ENCODE measurements around the gene UNC13B.

The UNC13B gene

DNA sequence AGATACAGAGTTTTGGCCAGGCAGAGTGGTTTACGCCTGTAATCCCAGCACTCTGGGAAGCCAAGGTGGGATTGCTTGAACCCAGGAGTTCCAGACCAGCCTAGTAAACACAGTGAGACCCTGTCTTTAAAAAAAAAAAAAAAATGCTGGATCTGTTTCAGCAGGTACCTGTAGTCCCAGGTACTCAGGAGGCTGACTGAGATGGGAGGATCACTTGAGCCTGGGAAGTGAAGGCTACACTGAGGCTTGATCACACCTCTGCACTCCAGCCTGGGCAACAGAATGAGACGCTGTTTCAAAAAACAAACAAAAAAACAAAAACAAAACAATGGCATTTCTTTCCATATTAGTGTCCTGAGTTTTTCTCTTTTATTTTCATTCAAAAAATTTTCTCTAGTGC, 19.0 kb downstream of the UNC13B start:
- TF ChIP-seq FOXP2 (optimal IDR thresholded peaks at IDR 0.05; ENCODE audit: borderline replicate concordance, extremely low read depth, extremely low read length, insufficient read depth), result no peak
- TF ChIP-seq, protein P1, sequence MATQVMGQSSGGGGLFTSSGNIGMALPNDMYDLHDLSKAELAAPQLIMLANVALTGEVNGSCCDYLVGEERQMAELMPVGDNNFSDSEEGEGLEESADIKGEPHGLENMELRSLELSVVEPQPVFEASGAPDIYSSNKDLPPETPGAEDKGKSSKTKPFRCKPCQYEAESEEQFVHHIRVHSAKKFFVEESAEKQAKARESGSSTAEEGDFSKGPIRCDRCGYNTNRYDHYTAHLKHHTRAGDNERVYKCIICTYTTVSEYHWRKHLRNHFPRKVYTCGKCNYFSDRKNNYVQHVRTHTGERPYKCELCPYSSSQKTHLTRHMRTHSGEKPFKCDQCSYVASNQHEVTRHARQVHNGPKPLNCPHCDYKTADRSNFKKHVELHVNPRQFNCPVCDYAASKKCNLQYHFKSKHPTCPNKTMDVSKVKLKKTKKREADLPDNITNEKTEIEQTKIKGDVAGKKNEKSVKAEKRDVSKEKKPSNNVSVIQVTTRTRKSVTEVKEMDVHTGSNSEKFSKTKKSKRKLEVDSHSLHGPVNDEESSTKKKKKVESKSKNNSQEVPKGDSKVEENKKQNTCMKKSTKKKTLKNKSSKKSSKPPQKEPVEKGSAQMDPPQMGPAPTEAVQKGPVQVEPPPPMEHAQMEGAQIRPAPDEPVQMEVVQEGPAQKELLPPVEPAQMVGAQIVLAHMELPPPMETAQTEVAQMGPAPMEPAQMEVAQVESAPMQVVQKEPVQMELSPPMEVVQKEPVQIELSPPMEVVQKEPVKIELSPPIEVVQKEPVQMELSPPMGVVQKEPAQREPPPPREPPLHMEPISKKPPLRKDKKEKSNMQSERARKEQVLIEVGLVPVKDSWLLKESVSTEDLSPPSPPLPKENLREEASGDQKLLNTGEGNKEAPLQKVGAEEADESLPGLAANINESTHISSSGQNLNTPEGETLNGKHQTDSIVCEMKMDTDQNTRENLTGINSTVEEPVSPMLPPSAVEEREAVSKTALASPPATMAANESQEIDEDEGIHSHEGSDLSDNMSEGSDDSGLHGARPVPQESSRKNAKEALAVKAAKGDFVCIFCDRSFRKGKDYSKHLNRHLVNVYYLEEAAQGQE (IDR thresholded peaks at IDR 0.05; ENCODE audit: insufficient read depth in 1 of 2, low read depth in 2 of 2, low read length in 2 of 2), result no peak
- TF ChIP-seq TAF1 (IDR thresholded peaks at IDR 0.05; ENCODE audit: borderline replicate concordance, insufficient read depth, low read length), result no peak
- TF ChIP-seq POLR2AphosphoS5 (IDR thresholded peaks at IDR 0.05; ENCODE audit: low read depth, low read length), result no peak
- no peak for TF ChIP-seq SIN3A (IDR thresholded peaks at IDR 0.05; ENCODE audit: borderline replicate concordance, insufficient read depth, low read length)

DNA sequence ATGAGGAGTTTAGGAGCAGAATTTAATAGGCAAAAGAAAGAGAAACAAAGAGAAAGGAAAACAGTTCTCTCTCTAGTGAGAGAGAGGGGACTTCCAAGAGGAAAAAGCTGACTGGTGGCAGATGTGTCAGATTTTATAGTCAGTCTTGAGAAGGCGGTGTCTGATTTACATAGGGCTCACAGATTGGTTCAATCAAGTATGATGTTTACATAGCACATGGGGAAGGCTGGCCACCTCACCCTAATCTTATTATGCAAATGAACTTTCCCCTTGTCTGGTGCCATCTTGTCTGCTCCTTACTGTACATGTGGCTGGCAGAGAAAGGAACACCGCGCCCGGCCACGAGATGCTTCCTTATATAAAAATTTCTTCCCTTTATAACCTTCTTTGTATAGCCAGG, 24.7 kb downstream of the UNC13B start:
- TF ChIP-seq TAF1 (IDR thresholded peaks at IDR 0.05; ENCODE audit: borderline replicate concordance, insufficient read depth, low read length) (no peak), FOXP2 (optimal IDR thresholded peaks at IDR 0.05; ENCODE audit: borderline replicate concordance, extremely low read depth, extremely low read length, insufficient read depth) (no peak), SIN3A (IDR thresholded peaks at IDR 0.05; ENCODE audit: borderline replicate concordance, insufficient read depth, low read length) (no peak), POLR2AphosphoS5 (IDR thresholded peaks at IDR 0.05; ENCODE audit: low read depth, low read length) (no peak)
- TF ChIP-seq, protein P1 (IDR thresholded peaks at IDR 0.05; ENCODE audit: insufficient read depth in 1 of 2, low read depth in 2 of 2, low read length in 2 of 2), result no peak

DNA sequence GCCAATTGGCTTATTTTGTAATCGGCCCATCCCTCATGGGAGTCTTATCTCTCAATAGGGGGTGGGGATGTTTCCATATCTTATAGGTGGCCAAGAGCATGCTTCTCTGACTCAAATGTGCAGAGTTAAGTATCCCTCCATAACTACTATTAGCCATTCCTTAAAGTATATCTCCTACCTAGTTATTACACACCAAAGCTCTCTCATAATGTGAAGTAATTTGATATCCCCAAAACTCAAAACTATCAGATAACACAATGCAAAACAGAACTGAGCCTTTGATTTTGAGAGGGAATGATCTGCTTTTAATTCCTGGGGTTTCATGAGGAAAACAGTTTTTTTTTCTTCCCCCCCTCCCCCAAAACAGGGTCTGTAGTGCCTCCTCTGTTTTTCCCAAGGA, 28.4 kb downstream of the UNC13B start:
- TF ChIP-seq, protein P1 (IDR thresholded peaks at IDR 0.05; ENCODE audit: insufficient read depth in 1 of 2, low read depth in 2 of 2, low read length in 2 of 2), result no peak
- TF ChIP-seq SIN3A (IDR thresholded peaks at IDR 0.05; ENCODE audit: borderline replicate concordance, insufficient read depth, low read length), result no peak
- TF ChIP-seq TAF1 (IDR thresholded peaks at IDR 0.05; ENCODE audit: borderline replicate concordance, insufficient read depth, low read length), result no peak
- no peak for TF ChIP-seq FOXP2 (optimal IDR thresholded peaks at IDR 0.05; ENCODE audit: borderline replicate concordance, extremely low read depth, extremely low read length, insufficient read depth)
- TF ChIP-seq POLR2AphosphoS5 (IDR thresholded peaks at IDR 0.05; ENCODE audit: low read depth, low read length), result no peak

DNA sequence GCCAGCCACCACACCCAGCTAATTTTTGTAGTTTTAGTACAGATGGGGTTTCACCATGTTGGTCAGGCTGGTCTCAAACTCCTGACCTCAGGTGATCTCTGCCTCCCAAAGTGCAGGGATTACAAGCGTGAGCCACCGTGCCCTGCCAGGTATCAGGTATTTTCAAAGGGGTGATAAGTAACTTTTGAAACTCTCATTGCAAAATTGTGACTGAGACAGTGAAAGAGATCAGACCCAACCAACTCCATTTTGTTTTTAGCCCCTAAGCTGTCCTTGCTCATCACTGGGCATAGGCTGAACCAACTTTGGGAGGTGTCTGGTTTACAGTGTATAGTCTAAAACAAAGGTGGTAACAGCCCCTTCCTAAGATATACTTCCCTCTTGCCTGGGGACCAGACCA, 29.3 kb downstream of the UNC13B start:
- TF ChIP-seq POLR2AphosphoS5 (IDR thresholded peaks at IDR 0.05; ENCODE audit: low read depth, low read length) (no peak), TAF1 (IDR thresholded peaks at IDR 0.05; ENCODE audit: borderline replicate concordance, insufficient read depth, low read length) (no peak), SIN3A (IDR thresholded peaks at IDR 0.05; ENCODE audit: borderline replicate concordance, insufficient read depth, low read length) (no peak)

DNA sequence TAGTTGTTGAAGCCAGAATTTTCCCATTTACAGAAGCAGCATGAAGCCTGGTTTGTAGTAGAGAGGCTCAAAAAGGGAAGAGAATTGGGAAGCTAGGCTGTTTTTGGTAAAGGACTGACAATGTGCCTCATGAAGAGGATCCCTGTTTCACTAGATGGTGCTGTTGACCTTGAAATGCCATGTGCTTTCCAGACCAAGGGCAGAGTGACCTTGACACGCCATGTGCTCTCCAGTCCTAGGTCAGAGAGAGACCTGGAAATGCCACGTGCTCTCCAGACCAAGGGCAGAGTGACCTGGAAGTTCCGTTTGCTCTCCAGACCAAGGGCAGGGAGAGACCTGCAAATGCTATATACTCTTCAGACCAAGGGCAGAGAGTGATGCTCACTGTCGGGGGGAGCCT, 32.0 kb downstream of the UNC13B start:
- no peak for TF ChIP-seq FOXP2 (optimal IDR thresholded peaks at IDR 0.05; ENCODE audit: borderline replicate concordance, extremely low read depth, extremely low read length, insufficient read depth)
- TF ChIP-seq POLR2AphosphoS5 (IDR thresholded peaks at IDR 0.05; ENCODE audit: low read depth, low read length), result no peak
- TF ChIP-seq, protein P1 (IDR thresholded peaks at IDR 0.05; ENCODE audit: insufficient read depth in 1 of 2, low read depth in 2 of 2, low read length in 2 of 2), result no peak
- TF ChIP-seq TAF1 (IDR thresholded peaks at IDR 0.05; ENCODE audit: borderline replicate concordance, insufficient read depth, low read length), result no peak
- TF ChIP-seq SIN3A (IDR thresholded peaks at IDR 0.05; ENCODE audit: borderline replicate concordance, insufficient read depth, low read length), result no peak
